GM18951 (cell line): ENCODE measurements around the gene JAZF1.

Experiments used
- POLR2A ChIP-seq: IDR thresholded peaks from 4 replicates; pipeline ENCODE4 v1.6.1; 2011; ENCODE audit warnings: mild to moderate bottlenecking; ENCODE audit not compliant: insufficient read length, insufficient read depth; ENCODE audit errors: extremely low read depth
- in situ Hi-C: fragments of 300-500 bp; cut with MboI; formaldehyde crosslinking; loops from one replicate; pipeline ENCODE4 v1.12.0; 2022; ENCODE audit warnings: low sequenced_read_pairs, mixed read lengths, inconsistent platforms; ENCODE audit not compliant: unreplicated experiment

The JAZF1 gene

GRCh38 chr7:28166982-28167715, 13.4 kb downstream of the JAZF1 start:
- in situ Hi-C loops, result no loop called here

GRCh38 chr7:28165961-28166955, 14.3 kb downstream of the JAZF1 start:
- TF ChIP-seq POLR2A, result no peak
- in situ Hi-C loops, result no loop called here

More at GRCh38 chr7:28166982-28167715, 13.4 kb downstream of the JAZF1 start:
- TF ChIP-seq POLR2A, result no peak

DNA sequence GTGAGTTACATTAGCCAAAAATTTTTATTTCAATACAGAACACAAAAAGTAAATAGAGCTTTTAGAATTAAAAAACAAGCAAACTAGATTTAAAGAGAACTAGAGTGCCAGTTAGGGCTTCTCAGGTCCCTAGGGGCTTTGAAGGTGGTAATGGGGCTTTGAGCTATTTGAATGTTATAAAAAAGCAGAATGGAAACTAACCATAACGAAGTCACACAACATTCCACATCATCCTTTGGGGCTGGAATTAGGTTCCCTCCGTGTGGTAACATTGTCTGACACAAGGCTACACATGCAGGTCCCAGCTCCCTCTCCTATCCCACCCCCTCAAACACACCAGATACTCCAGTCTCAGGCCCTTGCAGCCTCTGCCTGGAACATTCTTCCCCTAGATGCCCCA, 15.3 kb downstream of the JAZF1 start:
- no peak for TF ChIP-seq POLR2A
- in situ Hi-C loops, result no loop called here

DNA sequence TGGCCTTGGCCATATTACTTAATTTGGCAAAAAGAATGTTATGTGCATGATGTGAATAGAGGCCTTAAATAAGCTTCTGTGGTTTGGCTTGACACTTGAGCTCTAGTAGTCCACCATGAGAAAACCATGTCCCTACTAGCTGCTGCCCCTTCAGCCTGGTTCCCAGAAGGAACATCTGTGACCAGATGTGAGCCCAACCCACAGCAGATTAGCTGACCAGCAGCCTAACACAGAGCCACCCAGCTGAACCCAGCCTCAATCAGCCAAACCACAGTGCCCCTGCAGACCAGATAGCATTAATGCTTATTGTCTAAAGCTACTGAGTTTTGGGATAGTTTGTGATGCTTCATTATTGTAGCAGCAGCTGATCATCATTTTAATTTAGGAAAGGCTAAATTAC, 16.6 kb downstream of the JAZF1 start:
- TF ChIP-seq POLR2A, result no peak
- in situ Hi-C loops, result no loop called here

DNA sequence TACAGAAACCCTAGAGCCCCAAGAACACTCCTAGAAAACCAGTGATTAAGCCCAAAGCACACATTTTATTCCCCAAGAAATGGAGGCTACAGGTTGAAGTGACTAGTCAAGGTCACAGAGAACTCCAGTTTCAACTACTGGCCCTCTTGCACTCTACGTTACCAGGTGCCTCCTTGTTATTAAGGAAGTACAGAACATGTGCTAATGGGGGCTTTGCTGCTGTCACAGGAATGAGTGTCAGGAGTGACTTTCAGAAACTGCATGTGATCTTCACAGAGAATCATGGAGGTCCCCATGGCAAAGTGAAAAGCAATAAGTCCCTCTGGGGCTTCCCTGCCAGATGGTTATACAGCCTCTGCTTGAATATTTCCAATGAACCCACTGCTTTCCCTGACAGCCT, 19.3 kb downstream of the JAZF1 start:
- no peak for TF ChIP-seq POLR2A
- in situ Hi-C loops, result no loop called here

- TF ChIP-seq POLR2A, result no peak
- in situ Hi-C loops, result no loop called here
These were observed 20.0 kb downstream of the JAZF1 start for GRCh38 chr7:28160551-28160991.

DNA sequence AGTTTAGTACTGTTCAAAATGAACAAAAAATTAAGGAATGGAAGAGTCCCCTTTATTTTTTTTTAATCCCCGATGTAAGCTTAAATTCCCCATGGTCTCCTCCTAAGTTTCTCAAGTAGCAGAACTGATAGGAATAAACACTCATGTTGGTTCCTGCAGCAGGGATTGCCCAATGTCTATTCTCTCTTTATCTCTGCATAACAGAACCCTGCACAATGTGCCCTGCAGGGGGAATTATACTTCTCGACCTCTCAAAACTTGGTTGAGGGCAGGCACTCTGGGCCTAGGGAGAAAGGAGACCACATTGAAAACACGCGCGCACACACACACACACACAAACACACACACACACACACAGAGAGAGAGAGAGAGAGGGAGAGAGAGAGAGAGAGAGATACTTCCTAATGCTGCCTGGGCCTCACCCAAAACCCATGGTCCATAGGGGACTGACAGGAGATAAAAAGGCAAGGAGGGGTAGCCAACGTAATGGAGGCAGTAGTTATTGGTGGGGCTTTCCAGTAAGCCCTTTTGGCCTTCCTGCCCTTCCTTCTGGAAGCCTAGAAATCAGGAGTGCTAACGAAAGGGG, 22.7 kb downstream of the JAZF1 start:
- in situ Hi-C loops, result no loop called here
- no peak for TF ChIP-seq POLR2A

GRCh38 chr7:28157076-28157745, 23.4 kb downstream of the JAZF1 start:
- TF ChIP-seq POLR2A, result no peak

DNA sequence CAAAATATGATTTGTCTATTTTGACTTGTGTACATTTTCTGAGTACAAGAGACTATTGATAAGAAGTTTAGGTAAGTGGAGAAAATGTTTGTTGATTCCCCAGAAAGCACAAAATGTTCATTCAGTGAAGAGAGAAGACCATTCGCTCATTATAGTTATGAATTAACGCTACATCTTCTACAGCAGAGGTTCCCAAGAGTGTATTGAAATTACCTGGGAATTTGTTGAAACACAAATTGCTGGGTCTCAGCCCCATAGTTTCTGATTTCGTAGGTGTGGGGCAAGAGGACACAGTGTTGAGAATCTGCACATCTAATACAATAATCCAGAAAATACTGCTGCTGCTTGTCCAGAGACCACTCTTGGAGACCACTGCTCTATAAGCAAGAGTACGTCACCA, 24.2 kb downstream of the JAZF1 start:
- in situ Hi-C loops, result no loop called here
- TF ChIP-seq POLR2A, result no peak

More at GRCh38 chr7:28157076-28157745, 23.4 kb downstream of the JAZF1 start:
- in situ Hi-C loops, result no loop called here

GRCh38 chr7:28155964-28156363, 24.6 kb downstream of the JAZF1 start:
- in situ Hi-C loops, result no loop called here
- no peak for TF ChIP-seq POLR2A

- in situ Hi-C loops, result no loop called here
- no peak for TF ChIP-seq POLR2A
These were observed 25.5 kb downstream of the JAZF1 start for GRCh38 chr7:28155019-28155660.

DNA sequence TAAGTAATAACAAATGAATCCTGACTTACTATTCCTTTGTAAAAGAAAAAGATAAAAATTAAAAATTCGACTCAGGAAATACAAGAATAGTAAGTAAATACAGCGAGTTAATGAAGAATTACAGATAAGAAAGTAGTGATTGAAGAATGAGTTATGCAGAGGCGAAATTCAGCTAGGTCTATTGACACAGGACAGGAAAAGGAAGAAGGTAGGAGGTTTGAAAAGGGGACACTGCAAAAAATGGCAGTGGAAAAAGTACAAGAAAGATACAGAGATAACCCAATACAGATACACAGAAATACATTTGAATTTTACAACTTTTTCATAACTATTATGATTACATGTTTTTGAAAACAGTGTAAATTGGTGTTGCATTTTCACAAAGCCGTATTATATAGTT, 28.0 kb downstream of the JAZF1 start:
- in situ Hi-C loops, result no loop called here
- TF ChIP-seq POLR2A, result no peak

GRCh38 chr7:28151965-28152364, 28.6 kb downstream of the JAZF1 start:
- in situ Hi-C loops, result no loop called here
- TF ChIP-seq POLR2A, result no peak
